Renal cortical epithelial cell (primary cell): ENCODE data around the gene SH3RF1. TPM values are rescaled to one million over a fixed set of nuclear protein-coding genes. Genes with fewer than 3 reads are reported as not detected.
"Not testable (repeated sequence)": the region's sequence is repeated elsewhere in the genome, so short reads cannot be mapped to it uniquely, and the experiment has no call there.

ENCODE experiments used
- DNase-seq: peaks from one replicate; pipeline ENCODE4 v3.0.0-alpha.2; 2011; ENCODE audit warnings: low read depth
- total RNA-seq: library from RNA; depleted of rRNA; stranded (reverse); fragments of >200 nt; gene quantifications from 2 replicates; pipeline ENCODE4 v1.2.3, GENCODE V29; 2014

SH3RF1 gene
- total RNA-seq, 1 donor from 2014 or later: 12.7 TPM

DNA sequence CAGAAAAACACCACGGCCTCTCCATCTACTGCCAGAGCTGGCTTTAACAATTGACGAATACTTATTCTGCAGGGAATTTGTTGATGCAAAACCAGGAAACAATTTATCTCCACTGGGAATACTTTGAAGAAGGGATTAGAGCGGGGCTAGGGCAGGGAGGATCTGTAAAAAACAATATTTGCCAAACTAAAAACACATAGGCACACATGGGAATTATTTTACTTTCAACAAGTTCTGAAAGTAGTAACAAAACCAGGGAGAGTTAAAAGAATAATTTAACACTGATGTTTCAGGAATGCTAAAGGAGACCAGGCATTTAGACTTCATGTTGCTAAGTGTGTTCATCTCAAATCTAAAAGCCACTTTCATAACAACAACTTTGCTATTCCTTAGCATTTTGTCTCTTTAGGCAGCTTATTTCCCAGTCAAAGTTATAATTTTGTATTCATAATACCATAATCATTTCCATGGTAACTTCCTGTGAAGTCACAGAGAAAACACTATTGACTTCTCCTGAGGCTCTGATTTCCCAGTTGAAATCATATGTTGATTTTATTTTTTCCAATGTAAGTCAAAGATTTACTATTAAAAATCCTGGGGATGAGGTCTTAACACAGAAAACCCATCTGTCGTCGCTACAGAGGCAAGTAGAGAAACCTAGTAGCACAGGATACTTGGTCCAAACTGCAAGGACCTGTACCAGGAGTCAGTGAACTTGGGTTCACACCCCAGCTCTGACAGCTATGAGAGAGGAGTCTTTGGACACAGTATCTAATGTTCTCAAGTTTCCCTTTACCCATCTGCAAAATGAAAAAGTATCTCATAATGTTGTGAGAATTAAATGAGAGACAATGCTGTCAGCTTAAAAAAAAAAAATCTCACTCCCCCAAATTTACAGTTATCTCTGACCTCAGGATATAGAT is 69.3 kb downstream of the SH3RF1 start:
- no peak for DNase-seq

DNA sequence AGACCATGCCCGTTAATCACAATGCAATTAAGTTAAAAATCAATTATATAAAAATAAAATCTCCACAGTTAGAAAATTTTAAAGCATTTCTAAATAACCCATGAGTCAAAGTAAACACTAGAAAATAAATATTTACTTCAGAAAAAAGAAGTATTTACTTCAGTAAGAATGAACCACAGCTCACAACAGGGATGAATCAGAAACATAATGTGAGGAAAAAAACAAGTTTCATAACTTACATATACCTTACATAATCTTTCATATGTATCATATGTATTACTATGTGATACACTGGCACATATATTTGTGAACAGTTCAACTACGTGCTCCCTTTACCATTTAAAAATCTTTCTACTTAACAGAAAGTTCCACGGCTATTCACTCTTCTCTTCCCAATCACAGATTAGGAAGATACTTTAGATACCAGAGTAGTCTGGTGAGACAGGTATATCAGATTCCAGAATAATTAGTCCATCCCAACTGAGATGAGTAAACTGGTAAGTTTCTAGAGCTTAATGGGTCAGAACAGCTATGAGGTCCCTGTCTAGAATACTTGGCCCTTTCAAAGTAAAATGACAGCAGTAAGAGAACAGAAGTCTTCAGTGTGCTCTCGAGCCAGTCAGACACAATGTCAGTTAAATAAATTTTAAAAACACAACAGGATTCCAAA is 70.3 kb downstream of the SH3RF1 start:
- DNase-seq: no peak

GRCh38 chr4:169199184-169199583 is 71.6 kb downstream of the SH3RF1 start:
- DNase-seq: no peak

DNA sequence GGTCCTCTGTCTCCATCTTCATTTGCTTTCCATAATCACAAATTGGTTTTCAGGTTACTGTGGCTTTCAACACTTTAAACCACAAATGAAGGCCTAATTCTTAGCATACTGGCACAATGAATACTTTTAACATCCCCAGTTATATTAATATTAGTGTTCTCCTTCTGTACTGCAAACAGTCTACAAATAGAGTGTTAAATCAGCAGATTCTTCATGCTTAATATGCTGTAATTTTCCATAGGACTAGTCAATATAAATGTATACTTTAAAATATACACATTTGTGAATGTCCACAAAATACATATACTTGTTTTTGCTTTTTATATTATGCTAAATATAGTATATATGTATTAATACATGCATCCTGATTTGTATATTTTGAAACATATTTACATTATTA is 72.6 kb downstream of the SH3RF1 start:
- DNase-seq: no peak

- DNase-seq: not testable (repeated sequence)
Measured at GRCh38 chr4:169197206-169197605, 73.5 kb downstream of the SH3RF1 start.

GRCh38 chr4:169195032-169195431 is 75.7 kb downstream of the SH3RF1 start:
- no peak for DNase-seq

DNA sequence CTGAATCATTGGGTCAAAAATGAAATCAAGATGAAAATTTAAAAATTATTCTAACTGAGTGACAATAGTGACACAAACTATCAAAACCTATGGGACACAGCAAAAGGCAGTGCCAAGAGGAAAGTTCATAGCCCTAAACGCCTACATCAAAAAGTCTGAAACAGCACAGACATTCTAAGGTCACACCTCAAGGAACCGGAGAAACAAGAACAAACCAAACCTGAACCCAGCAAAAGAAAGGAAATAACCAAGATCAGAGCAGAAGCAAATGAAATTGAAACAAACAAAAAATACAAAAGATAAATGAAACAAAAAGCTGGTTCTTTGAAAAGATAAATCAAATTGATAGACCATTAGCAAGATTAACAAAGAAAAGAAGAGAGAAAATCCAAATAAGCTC is 80.8 kb downstream of the SH3RF1 start:
- not testable (repeated sequence) for DNase-seq

- DNase-seq: no peak
Measured at GRCh38 chr4:169189372-169189771, 81.4 kb downstream of the SH3RF1 start.

- DNase-seq: no peak
Measured at GRCh38 chr4:169188204-169188603, 82.6 kb downstream of the SH3RF1 start.

DNA sequence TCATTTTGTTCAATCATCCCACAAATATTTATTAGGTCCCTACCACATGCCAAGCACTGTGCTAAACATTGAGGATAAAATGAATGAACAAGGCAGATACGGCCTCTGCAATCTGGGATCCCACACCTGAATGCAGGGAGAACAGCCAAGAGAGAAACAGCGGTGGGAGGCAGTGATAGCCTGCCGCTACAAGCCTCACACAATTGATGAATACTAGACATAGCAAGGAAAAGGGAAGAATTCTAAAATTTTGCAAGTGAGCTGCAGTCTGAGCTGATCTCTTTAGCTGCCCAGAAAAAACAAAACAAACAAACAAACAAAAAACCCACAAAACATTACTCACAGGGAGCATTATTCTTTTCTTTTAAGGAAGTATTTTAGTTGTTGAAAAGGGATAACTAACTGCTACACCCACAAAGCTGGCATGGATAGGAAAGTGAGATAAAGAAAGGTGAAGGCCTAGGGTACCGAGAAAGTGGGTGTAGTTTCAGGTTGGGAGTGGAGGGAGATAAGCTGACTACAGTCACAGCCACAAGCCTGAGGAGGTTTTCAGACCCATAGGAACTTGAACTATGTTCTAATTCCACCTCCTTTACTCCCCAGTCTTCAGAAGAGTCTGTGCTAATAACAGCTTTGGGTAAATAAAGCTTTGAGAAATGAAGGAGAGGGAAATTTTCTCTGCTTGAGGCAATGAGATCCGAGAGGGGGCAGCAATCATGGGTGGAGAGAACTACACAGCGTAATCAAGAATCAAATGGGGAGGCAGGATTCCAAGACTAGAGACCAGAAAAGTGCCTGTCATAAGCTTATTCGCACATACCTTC is 85.4 kb downstream of the SH3RF1 start:
- DNase-seq: no peak

GRCh38 chr4:169184686-169185085 is 86.1 kb downstream of the SH3RF1 start:
- DNase-seq: no peak

DNA sequence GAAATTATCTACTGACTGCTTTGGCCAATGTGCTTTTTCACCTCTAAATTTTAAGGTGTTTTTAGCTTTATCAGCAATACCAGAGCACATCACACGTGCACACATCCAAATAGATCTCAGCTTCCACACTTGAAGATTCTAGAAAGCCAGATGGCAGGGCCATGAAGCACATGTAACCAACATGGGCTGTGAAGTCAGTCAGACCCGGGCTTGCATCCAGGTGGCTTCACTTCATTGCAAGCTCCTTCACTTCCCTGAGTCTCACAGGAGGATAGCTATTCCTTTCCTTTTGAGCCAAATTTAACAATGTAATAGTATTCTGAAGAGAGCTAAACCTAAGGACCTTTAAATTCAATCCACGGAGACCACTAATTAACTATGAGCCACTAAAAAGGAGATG is 86.5 kb downstream of the SH3RF1 start:
- no peak for DNase-seq

DNA sequence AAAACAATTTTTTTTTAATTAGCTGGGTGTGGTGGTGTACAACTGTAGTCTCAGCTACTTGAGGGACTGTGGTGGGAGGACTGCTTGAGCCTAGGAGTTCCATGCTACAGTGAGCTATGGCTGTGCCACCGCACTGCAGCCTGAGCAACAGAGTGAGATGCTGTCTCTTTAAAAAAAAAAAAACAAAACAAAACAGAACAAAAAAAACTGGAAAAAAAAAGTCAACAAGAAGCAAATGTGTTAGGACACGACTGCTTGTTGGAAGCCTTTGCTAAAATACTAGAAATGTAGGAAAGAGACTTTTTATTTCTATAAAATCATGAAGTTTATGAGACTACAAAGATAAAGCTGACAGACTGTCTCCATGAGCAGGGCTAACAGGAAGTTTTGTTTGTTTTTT is 87.2 kb downstream of the SH3RF1 start:
- DNase-seq: no peak

DNA sequence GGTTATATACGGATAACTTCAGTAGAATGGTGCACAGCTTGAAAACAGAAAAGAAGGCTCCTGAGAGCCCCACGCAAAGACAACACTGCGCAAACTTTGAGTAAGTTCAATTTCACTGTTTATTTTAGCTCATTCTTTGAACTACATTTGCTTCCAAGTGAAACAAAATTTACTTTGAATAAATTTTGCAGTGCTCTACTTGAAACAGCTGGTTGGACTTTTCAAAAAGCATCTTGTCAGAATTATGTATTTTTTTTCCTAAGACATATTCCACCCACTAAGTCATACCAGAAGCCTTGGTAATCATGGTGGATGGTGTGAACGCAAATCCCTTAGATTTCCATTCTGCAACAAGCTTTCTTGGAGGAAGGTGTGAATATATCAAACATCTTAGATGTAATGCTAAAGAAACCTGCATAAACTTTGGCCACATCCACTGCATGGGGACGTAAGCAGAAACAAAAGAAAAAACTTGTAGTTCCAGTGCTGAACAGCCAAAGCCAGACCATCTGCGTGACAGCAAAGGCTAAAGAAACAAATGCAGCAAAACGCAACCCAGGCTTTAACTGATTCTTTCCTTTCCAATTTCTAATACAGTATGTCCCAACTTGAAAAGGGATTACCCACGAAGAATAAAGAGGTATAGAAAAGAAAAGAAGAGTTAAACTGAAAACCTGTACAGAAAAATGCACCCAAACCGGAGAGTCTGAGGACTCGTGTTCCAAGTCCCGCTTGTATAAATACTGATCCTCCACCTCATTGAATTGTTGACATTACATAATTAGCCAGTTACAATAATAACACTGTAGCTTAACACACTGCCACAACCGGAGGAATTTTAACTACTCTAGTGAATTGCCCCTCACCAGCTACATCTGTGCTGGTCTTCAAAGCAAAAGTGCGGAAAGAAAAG is 90.9 kb downstream of the SH3RF1 start:
- DNase-seq: peak; percentile 57

- not testable (repeated sequence) for DNase-seq
Measured at GRCh38 chr4:169178092-169178491, 92.7 kb downstream of the SH3RF1 start.

DNA sequence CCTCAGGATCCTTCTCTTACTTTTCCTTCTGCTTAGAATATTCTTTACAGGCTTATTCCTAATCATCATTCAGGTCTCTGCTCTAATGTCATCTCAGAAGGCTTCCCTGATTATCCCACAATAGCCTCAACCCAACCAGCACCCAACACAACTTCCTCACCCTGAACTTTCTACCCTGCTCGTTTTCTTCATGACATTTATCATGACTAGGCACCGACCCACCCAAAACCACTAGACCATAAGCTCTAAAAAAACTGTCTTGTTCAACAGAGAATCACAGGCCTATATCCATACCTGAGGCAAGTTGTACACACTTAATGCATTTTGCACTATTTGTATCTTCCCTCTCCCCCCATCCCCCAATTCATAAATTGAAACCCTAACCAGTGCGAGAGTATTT is 95.3 kb downstream of the SH3RF1 start:
- no peak for DNase-seq

DNA sequence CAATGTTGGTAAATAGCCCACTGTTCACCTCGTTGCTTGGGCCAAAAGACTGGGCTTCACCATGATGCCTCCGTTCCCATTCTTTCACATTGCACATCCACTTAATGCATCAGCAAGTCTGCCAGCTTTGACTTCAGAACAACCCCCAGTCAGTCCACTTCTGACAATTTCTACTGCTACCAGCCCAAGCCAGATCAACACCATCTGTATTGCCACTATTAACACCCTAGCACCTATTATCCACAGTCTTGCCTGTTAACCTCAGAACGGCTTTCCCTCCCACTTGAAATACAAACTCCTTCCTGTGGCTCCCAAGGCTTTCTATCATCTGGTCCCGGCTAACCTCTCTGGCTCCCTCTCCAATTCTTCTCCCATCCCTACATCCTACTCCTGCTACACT is 95.7 kb downstream of the SH3RF1 start:
- no peak for DNase-seq

GRCh38 chr4:169174247-169174646 is 96.5 kb downstream of the SH3RF1 start:
- no peak for DNase-seq

DNA sequence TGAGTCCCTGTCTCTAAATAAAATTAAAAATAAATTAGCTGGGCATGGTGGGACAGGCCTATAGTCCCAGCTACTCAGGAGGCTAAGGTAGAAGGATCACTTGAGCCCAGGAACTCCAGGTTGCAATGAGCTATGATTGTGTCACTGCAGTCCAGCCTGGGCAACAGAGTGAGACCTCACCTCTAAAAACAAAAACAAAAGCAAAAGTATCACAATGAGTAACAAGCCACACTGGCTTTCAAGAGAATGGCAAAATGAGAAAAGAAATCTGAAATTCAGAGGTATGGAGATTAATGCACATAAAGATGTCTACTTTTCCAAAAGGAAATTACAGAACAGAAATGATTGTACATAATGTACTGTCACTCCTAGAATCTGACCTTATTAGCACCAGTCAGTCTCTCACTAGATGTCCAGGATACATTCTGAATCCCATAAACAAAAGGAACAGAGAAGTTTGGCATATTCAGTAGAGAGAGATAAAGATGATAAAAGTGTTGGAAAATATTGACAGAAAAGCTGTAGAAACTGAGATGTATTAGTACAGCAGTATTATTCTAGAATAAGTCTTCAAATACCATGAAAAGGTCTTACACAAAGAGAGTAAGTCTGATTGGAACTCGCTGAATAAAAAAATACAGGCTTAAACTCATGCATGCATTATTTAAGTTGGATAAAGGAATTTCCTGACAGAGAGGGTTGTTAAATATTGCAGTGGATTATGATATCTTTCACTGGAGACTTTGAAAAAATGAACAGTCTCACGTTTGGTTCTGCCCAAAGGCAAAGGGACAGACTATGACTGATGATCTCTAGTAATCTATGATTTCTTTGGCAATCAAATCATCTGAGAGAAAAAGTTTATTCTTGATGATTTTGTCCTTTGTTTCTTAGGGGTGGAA is 102.5 kb downstream of the SH3RF1 start:
- DNase-seq: peak; percentile 32
